SK-N-MC (cell line): ENCODE measurements around the gene SNHG17.

Source experiments
- EZH2 ChIP-seq: fragments of 200-600 bp; sonication (generic); IDR thresholded peaks from one replicate; pipeline ENCODE4 v1.6.1; 2017; ENCODE audit warnings: antibody characterized with exemption
- POLR2AphosphoS5 ChIP-seq: IDR thresholded peaks from 2 replicates; pipeline ENCODE4 v1.6.1; 2012; ENCODE audit warnings: mild to moderate bottlenecking, low read depth, low read length, borderline replicate concordance

DNA sequence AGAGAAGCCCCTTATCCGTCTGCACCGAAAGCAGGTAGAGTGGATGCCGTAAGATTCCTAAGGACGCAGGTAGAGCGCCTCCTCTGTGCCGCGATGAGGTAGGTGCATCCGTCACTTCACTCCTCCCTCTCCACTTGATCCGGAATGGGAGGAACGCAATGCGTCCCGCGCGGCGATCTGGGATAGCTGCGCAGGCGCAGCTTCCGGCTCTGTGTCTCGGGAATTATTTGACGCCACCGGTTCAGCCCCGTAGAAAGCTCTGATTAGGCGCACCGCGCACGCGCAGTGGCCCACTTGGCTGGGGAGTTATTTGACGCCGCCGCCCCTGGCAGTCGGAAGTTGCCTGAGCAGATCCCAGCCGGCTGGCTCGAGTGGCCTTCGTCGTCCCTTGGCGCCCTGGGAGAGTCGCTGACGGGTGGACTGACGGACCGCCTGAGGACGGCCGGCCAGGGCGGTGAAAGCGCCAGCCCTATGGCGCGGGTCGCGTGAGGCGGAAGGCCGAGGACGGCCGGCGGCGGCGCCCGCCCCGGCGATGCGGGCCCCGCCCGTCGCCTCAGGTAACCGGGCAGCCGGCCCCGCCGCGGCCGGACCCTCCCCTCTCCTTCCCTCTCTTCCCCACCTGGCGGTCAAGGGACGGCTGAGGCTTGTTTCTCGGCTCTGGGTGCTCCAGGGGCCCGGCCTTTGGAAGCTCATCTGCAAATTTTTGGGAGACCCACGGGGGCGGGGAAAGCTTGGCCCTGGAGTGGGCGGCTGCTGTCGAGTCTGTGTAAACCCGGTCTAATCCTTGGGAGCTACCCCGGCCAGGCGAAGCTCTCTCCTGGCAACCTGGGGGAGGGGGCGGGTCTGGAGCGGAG lies 37.6 kb upstream of the SNHG17 start, which contains the start of gene RALGAPB:
- TF ChIP-seq POLR2AphosphoS5 (peak; percentile 93), EZH2 (no peak)
